Retinal pigment epithelial cell (primary cell): ENCODE results near the gene MPL.

Source experiments
- DNase-seq: peaks from one replicate; pipeline ENCODE4 v3.0.0-alpha.2; 2010; ENCODE audit warnings: low read depth
- H3K4me3 ChIP-seq: 2 replicates; pipeline ENCODE4 v1.5.1; 2011; ENCODE audit warnings: mild to moderate bottlenecking, low read length, control low read depth, moderate library complexity
- CTCF ChIP-seq: conservative IDR thresholded peaks from 2 replicates; pipeline ENCODE4 v1.5.1; 2011; ENCODE audit warnings: low read depth, low read length, control low read depth, inconsistent platforms

The MPL gene

GRCh38 chr1:43334453-43335205, 3.0 kb upstream of the MPL start:
- TF ChIP-seq CTCF, result no peak
- no peak for DNase-seq
- no peak overlapping the region for H3K4me3 ChIP-seq

- no peak overlapping the region for H3K4me3 ChIP-seq
- TF ChIP-seq CTCF, result no peak
- DNase-seq, result no peak
Observed at GRCh38 chr1:43338001-43338400, 383 bp downstream of the MPL start.

GRCh38 chr1:43339584-43340232, 2.1 kb downstream of the MPL start:
- no peak for DNase-seq
- no peak overlapping the region for H3K4me3 ChIP-seq
- no peak for TF ChIP-seq CTCF

GRCh38 chr1:43340559-43340958, 2.9 kb downstream of the MPL start:
- no peak for TF ChIP-seq CTCF
- DNase-seq, result no peak
- H3K4me3 ChIP-seq, result no peak overlapping the region

- DNase-seq, result no peak
- no peak overlapping the region for H3K4me3 ChIP-seq
- TF ChIP-seq CTCF, result no peak
Observed at GRCh38 chr1:43344267-43344850, 6.7 kb downstream of the MPL start.

- no peak for DNase-seq
- no peak overlapping the region for H3K4me3 ChIP-seq
Observed at GRCh38 chr1:43345120-43345519, 7.5 kb downstream of the MPL start.

More at GRCh38 chr1:43345120-43345519, 7.5 kb downstream of the MPL start:
- no peak for TF ChIP-seq CTCF
